Right ventricle myocardium inferior (tissue), 1 donor: ENCODE results near the gene PRDM11. TPM values are rescaled to one million over a fixed set of nuclear protein-coding genes. Genes with fewer than 3 reads are reported as not detected.

Source experiments
- ATAC-seq: fragments of 200-7000 bp; cut with Tn5 transposase; one replicate; pipeline ENCODE4 v1.9.1; 2020; ENCODE audit warnings: mild to moderate bottlenecking, moderate library complexity
- DNase-seq: peaks from one replicate; pipeline ENCODE4 v3.0.0; 2021; ENCODE audit errors: missing footprints
- intact Hi-C: fragments of 100-400 bp; cut with DNase I; formaldehyde crosslinking; loops from one replicate; pipeline ENCODE4 v1.11.0; 2022
- total RNA-seq: library from RNA; stranded (reverse); fragmentation: NEBNext Ultra II Directional; extraction: Animal tissue kit (Norgen Biotek cat#: 25700); gene quantifications from one replicate; pipeline ENCODE4 v1.2.1, GENCODE V29; 2021
- donor health status: DM: no; HTN: yes; CAD: no; lungs with severe emphysema.

PRDM11 gene
- total RNA-seq, 1 donor from 2014 or later, result 16.0 TPM

GRCh38 chr11:45152740-45153595 is 6.5 kb downstream of the PRDM11 start:
- no peak for DNase-seq
- no peak for ATAC-seq

GRCh38 chr11:45154276-45154675 is 7.8 kb downstream of the PRDM11 start:
- intact Hi-C loops, result no loop called here
- ATAC-seq, result no peak
- no peak for DNase-seq

More at GRCh38 chr11:45152740-45153595, 6.5 kb downstream of the PRDM11 start:
- intact Hi-C loops, result no loop called here

DNA sequence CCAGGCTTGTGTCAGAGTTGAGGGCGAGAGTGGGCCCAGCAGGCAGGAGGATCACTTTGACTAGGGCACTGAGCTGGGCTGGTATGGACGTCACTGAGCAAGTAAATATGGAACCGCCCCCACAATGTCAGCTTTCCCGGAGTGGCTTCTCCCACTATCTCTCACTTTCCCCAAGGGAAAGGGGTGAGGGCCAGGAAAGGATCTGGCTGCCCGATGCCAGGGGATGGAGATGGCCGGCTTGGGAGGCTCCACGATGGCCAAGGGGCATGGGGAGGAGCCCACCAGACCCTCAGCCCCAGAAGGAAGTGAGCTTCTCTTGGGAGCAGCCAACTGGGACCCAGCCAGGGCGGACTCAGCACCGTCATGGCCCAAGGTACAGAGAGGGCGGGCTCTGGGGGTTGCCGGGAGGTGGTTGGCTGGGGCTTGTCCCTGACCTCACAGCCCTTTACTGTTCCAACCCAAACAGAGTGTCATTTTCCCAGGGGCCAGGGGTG is 8.7 kb downstream of the PRDM11 start:
- ATAC-seq, result peak; percentile 18
- no peak for DNase-seq
- intact Hi-C loops, result no loop called here

GRCh38 chr11:45155627-45156180 is 9.3 kb downstream of the PRDM11 start:
- intact Hi-C loops, result no loop called here
- ATAC-seq (no peak), DNase-seq (no peak)

DNA sequence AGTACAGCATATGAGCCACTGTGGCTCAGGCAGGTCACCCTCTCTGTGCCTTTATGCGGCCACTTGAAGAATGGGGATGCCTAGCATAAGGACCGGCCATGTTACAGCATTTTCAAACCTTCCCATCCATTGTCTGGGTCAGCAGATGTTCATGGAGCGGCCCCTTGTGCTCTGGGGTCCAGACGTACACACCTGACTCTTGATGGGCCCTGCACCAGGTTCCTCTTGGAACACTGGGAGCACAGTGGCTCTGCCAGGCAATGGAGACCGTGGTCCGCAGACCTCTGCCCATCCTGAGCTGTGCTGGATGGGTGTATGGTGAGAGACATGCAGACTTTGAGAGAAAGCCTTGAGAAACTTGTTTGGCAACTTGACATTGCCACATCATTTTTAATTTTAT is 9.8 kb downstream of the PRDM11 start:
- intact Hi-C loops, result no loop called here
- no peak for ATAC-seq
- DNase-seq, result no peak

DNA sequence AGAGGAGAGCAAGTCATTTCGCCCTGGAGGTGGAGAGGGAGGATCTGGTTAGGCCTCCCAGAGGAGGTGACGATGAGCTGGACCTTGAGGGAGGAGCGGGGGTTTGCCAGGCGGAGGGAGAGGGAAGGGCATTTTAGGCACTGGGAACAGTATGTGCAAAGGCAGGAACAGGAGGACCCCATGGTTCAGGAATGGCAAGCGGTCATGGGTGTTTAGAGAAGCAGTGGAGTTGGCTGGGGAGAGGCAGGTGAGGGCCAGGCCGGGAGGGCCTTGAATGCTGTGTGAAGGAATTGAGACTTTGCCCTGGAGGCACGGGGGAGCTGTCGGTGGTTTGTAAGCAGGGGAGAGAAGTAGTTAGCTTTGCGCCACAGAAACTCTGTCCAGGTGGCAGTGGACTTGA is 10.3 kb downstream of the PRDM11 start:
- DNase-seq (no peak), ATAC-seq (no peak)
- intact Hi-C loops, result no loop called here

DNA sequence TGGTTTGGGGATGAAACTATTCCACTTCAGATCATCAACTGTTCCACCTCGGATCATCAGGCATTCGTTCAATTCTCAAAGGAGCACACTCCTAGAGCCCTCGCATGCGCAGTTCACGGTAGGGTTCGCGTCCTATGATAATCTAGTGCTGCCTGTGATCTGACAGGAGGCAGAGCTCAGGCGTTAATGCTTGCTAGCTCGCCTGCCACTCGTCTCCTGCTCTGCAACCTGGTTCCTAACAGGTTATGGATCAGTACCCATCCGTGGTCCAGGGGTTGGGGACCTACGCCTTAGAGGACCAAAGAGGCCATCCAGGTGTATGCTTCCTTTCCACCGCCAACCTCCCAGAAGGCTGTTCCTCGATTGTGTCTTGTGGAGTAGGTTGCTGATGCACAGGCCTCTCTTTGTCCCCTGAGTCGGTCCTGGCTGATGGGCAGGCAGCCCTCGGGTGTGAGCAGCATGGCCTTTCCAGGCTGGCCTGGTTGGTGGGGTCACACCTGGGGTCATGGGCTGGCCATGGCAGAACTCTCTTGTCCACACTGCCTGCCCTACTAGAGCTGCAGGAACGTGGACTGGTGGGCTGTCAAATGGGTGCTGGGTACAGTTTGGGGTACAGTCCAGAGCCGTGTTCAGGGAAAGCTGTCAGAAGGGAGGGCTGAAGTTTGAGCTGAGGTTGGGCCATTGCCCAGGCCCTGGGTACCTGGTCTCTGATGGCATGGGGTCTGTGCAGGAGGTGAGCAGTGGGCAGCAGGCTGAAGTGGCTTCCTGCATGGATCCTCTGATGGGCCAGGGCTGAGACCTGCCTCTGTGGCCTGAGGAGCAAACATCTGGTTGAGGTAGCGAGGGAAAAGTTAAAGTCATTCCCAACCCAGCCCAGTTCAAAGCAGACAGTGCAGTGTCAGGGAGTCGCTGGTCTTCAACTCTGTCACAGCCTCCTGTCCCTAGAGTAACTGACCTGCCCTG is 11.1 kb downstream of the PRDM11 start:
- DNase-seq (no peak), ATAC-seq (no peak)
- intact Hi-C loops, result no loop called here

GRCh38 chr11:45158210-45158731 is 11.8 kb downstream of the PRDM11 start:
- intact Hi-C loops, result no loop called here
- DNase-seq, result no peak
- ATAC-seq, result peak; percentile 72

GRCh38 chr11:45158891-45159605 is 12.6 kb downstream of the PRDM11 start:
- ATAC-seq (no peak), DNase-seq (no peak)
- intact Hi-C loops, result no loop called here

DNA sequence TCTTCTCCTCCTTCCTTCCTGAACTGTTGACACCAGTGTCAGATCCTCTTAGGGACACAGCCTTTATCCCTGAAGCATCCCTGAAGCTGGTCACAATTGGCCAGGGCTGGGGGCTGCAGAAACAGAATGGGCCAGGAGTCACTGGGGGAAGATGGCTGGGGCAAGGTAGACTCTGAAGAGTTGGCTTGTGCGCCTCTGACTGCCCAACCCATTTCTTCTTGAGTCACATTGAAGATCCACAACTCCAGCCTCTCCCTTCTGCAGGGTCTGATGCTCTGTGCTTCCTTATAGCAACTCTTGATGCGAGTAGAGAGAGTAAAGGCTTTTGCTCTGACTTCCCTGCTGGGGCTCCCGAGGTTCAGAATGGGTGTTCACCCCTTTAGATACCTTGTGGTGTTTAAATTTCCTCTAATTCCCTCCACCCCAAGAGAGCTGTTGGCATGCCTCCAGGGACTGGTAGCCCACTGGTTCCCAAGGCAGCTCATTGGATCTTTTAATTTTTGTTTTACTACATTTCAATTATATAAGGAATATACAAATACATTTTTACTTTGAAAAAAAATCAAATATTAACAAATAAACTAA is 13.4 kb downstream of the PRDM11 start:
- DNase-seq, result no peak
- no peak for ATAC-seq
- intact Hi-C loops, result no loop called here

DNA sequence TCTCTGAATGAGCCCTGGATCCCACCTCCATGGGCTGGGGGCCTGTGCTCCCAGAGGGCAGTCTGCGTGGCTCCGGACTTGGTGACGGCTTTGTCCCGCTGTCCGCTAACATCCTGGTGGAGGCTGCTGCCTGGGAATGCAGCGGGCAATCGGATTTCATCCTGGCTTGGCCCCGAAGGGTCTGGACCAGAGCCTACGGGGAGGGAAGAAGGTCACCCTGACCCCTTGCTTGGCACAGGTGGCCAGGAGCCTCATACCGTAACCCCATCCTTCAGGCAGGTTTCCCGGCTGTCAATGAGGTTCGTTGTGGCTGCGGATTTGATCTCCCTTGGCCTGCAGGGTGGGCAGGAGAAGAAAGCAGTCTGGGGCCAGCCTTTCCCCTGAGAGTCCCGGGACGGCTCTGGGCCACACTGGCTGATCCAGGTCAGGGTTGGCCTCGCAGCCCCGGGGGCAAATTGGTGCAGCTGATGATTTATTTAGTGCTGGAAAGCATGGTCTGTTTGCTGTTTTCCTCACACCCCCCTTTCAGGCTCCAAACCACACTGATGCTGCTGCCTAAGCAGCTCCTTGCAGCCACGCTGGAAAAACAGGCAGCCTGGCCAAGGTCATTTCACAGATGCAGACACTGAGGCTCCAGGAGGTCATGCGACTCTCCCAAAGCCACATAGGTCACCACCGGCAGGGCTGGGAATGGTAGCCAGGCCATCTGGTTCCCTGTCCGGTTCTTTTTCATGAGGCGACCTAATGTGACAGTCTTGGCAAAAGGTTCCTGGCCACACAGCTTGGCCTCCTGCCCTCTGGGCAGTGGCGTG is 15.0 kb downstream of the PRDM11 start:
- intact Hi-C loops, result no loop called here
- DNase-seq (no peak), ATAC-seq (peak; percentile 45)

- ATAC-seq (no peak), DNase-seq (no peak)
- intact Hi-C loops, result no loop called here
These were observed 15.6 kb downstream of the PRDM11 start for GRCh38 chr11:45162064-45162375.

DNA sequence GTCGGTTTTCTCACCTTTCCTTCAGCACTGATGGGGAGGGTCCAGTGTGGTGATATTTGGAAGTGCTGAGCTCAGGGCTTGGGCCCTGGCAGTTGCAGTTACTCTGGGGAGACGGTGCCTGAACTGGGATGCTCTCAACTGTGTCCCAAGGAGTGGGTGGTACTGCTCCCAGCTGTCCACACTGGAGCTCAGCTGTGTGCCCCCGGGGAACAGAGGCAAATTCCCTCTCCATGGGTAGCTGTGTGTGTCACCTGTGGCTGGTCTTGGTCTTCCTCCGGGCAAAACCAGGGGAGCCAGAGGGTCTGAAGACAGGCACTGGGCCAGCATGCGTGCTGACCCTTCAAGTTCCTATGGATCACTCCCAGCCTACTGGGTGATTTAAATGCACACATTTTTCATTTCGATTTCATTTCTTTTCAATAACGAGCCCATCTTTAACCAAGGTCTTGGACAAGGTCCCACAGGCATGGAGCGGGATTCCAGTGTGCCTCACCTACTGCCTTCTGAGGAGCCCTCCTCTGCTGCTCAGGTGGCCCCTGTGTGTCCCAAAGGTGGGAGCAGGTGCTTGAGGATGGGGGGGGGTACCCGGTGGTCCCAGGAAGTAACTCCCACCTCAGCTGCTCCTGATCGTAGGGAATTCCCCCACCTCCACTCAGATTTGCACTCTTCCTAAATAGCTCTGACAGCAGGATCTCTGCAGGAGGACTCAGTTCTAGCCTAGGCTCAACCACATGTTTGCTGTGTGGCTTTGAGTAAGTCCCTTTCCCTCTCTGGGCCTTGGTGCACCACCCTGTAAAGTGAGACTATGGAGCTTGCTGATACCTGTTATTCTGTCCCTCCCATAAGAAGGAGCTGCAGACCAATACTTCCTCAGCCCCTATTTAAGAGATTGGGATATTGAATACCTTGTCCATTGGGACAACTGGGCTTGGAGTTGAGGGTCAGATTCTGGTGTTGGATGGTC is 16.8 kb downstream of the PRDM11 start:
- intact Hi-C loops, result no loop called here
- ATAC-seq (no peak), DNase-seq (no peak)

GRCh38 chr11:45163956-45164575 is 17.6 kb downstream of the PRDM11 start:
- DNase-seq (no peak), ATAC-seq (no peak)
- intact Hi-C loops, result no loop called here

- intact Hi-C loops, result no loop called here
- ATAC-seq (no peak), DNase-seq (no peak)
These were observed 18.9 kb downstream of the PRDM11 start for GRCh38 chr11:45165386-45165785.
